Hepatocyte (in vitro differentiated cells): Measurements from ENCODE around the gene MNT. TPM values are rescaled to one million over a fixed set of nuclear protein-coding genes. Genes with fewer than 3 reads are reported as not detected.

ENCODE experiments used
- DNase-seq: peaks from one replicate; pipeline ENCODE4 v3.0.0-alpha.2; 2016; ENCODE audit warnings: low spot score
- H2AFZ ChIP-seq: fragments of 200-600 bp; sonication (generic); 2 replicates; pipeline ENCODE4 v1.6.0; 2016; ENCODE audit warnings: antibody characterized with exemption, mild to moderate bottlenecking
- H3K27ac ChIP-seq: fragments of 200-600 bp; sonication (generic); 2 replicates; pipeline ENCODE4 v1.5.1; 2016; ENCODE audit warnings: mild to moderate bottlenecking
- H3K27me3 ChIP-seq: fragments of 200-600 bp; sonication (generic); 2 replicates; pipeline ENCODE4 v1.6.1; 2016
- H3K36me3 ChIP-seq: fragments of 200-600 bp; sonication (generic); replicated peaks from 2 replicates; pipeline ENCODE4 v1.5.1; 2016; ENCODE audit warnings: low read depth; ENCODE audit not compliant: insufficient read depth
- H3K4me1 ChIP-seq: fragments of 200-600 bp; sonication (generic); 2 replicates; pipeline ENCODE4 v1.5.1; 2016; ENCODE audit warnings: mild to moderate bottlenecking, moderate library complexity; ENCODE audit not compliant: insufficient read depth
- H3K4me2 ChIP-seq: fragments of 200-600 bp; sonication (generic); 2 replicates; pipeline ENCODE4 v1.6.0; 2016
- H3K4me3 ChIP-seq: fragments of 200-600 bp; sonication (generic); 2 replicates; pipeline ENCODE4 v1.5.1; 2016; ENCODE audit warnings: mild to moderate bottlenecking
- H3K79me2 ChIP-seq: fragments of 200-600 bp; sonication (generic); 2 replicates; pipeline ENCODE4 v1.6.0; 2017; ENCODE audit warnings: mild to moderate bottlenecking
- H3K9me2 ChIP-seq: fragments of 200-600 bp; sonication (generic); replicated peaks from 2 replicates; pipeline ENCODE4 v1.6.0; 2017; ENCODE audit warnings: mild to moderate bottlenecking; ENCODE audit not compliant: insufficient read depth
- H3K9me3 ChIP-seq: fragments of 200-600 bp; sonication (generic); 2 replicates; pipeline ENCODE4 v1.5.1; 2016; ENCODE audit warnings: low read depth, mild to moderate bottlenecking
- H4K20me1 ChIP-seq: fragments of 200-600 bp; sonication (generic); 2 replicates; pipeline ENCODE4 v1.6.0; 2016; ENCODE audit warnings: mild to moderate bottlenecking; ENCODE audit not compliant: insufficient read depth, poor library complexity, severe bottlenecking
- EZH2 ChIP-seq: fragments of 200-600 bp; sonication (generic); IDR thresholded peaks from 2 replicates; pipeline ENCODE4 v1.6.1; 2016; ENCODE audit warnings: antibody characterized with exemption, mild to moderate bottlenecking, borderline replicate concordance
- EZH2phosphoT487 ChIP-seq: fragments of 200-600 bp; sonication (generic); IDR thresholded peaks from one replicate; pipeline ENCODE4 v1.6.1; 2018; ENCODE audit warnings: antibody characterized with exemption, mild to moderate bottlenecking, low read depth, moderate library complexity; ENCODE audit not compliant: unreplicated experiment, severe bottlenecking
- WGBS: methylation state at CpG from one replicate; pipeline ENCODE4 v1.1.6; 2016; ENCODE audit warnings: low lambda C conversion rate; ENCODE audit errors: missing lambda C conversion rate; 5-methylcytosine and 5-hydroxymethylcytosine counted together
- polyA plus RNA-seq: library from polyadenylated mRNA; unstranded; fragments of >200 nt; fragmentation: Nextera tagmentation; extraction: Ambion mirVana; gene quantifications from 2 replicates; pipeline ENCODE4 v1.2.1, GENCODE V29; 2016
- total RNA-seq: library from RNA; depleted of rRNA; stranded (reverse); fragments of >200 nt; gene quantifications from 2 replicates; pipeline ENCODE4 v1.2.3, GENCODE V29; 2014
- TF ChIP-seq, protein P1 (sequence below): fragments of 200-600 bp; sonication (generic); IDR thresholded peaks from 2 replicates; pipeline ENCODE4 v1.5.1; 2016; ENCODE audit warnings: antibody characterized with exemption, mild to moderate bottlenecking; ENCODE audit not compliant: poor library complexity

MNT gene
- total and polyA plus RNA-seq, 2 experiments from 2014 or later: 9.9 to 11.2 TPM

DNA sequence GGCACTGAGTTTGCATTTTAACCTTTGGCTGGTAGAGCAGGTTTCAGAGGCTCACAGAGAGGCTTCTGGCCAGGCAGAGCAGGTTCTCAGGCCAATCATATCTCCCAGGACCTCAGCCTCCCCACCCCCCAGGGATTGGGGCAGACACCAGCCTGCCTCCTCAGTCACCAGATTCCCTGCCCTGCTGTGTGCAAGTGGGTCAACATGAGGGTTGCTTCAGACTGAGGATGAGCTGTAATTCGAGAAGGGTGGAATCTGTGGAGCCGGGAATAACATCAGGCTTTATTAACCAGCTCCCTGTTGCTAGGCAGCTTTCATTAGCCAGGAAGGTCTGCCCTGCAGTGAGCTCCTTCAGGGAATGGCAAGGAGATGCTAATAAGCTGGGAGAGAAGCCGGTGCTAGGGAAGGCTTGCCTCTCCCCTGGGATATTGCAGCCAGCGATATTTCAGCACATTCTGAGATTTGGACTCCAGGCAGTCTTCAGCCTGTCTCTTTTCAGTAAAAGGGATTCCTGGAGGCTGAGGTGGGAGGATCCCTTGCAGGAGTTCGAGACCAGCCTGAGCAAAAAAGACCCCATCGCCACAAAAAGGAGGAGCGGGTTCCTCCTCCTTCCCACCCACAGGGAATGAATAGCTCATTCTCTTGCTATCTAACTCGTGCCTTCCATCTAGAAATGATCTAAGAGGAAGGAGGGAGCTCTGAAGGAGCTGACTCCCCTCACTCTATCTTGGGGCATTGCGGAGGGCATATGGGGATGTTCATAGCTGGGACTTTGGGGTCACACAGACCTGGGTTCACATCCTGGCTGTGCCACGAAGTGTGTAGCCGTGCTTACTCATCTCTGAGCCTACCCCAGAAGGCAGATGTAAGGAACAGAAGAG is 52.8 kb downstream of the MNT start:
- no peak for TF ChIP-seq EZH2phosphoT487
- TF ChIP-seq, protein P1, sequence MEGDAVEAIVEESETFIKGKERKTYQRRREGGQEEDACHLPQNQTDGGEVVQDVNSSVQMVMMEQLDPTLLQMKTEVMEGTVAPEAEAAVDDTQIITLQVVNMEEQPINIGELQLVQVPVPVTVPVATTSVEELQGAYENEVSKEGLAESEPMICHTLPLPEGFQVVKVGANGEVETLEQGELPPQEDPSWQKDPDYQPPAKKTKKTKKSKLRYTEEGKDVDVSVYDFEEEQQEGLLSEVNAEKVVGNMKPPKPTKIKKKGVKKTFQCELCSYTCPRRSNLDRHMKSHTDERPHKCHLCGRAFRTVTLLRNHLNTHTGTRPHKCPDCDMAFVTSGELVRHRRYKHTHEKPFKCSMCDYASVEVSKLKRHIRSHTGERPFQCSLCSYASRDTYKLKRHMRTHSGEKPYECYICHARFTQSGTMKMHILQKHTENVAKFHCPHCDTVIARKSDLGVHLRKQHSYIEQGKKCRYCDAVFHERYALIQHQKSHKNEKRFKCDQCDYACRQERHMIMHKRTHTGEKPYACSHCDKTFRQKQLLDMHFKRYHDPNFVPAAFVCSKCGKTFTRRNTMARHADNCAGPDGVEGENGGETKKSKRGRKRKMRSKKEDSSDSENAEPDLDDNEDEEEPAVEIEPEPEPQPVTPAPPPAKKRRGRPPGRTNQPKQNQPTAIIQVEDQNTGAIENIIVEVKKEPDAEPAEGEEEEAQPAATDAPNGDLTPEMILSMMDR: no peak
- TF ChIP-seq EZH2: no peak
- peak; percentile 85 for DNase-seq
- Histone ChIP-seq H3K27ac (peak overlapping the region; percentile 55), H2AFZ (no peak overlapping the region), H3K36me3 (no peaks in the 10 kb centered on the region), H3K9me3 (no peaks in the 10 kb centered on the region), H4K20me1 (no peaks in the 10 kb centered on the region), H3K4me3 (no peak overlapping the region), H3K4me1 (peaks cover 14% of the 10 kb centered on the region), H3K4me2 (peak overlapping the region; percentile 36), H3K9me2 (no peaks in the 10 kb centered on the region), H3K27me3 (no peaks in the 10 kb centered on the region), H3K79me2 (no peaks in the 10 kb centered on the region)
- WGBS: 42% methylated on average over 11 of the region's 11 CpGs

DNA sequence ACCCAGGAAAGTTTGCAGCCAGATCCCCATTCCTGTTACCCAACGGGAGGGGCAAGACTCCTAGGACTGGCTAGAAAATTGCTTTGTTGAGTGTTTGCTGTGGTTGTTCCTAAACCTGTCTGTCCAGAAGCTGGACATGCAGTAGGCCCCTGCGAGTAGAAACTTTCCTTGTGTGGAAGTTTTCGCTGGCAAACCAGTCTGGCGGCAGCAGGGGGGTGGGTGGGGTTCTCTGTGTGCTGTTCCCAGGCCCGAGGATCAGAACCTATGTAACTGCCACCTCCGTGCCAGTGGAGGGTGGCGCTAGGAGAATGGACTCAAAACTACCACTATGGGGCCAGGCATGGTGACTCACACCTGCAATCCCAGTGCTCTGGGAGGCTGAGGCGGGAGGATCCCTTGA is 54.4 kb downstream of the MNT start:
- peaks cover 14% of the 10 kb centered on the region for H3K4me1 ChIP-seq
- no peaks in the 10 kb centered on the region for H3K27me3 ChIP-seq
- H2AFZ ChIP-seq: no peak overlapping the region
- WGBS: 67% methylated on average over 8 of the region's 8 CpGs
- H4K20me1 ChIP-seq: no peaks in the 10 kb centered on the region
- H3K4me3 ChIP-seq: no peak overlapping the region
- DNase-seq: no peak
- H3K27ac ChIP-seq: no peak overlapping the region
- H3K4me2 ChIP-seq: no peak overlapping the region
- H3K79me2 ChIP-seq: no peaks in the 10 kb centered on the region
- no peaks in the 10 kb centered on the region for H3K9me2 ChIP-seq
- TF ChIP-seq EZH2: no peak
- TF ChIP-seq, protein P1: no peak
- no peak for TF ChIP-seq EZH2phosphoT487
- no peaks in the 10 kb centered on the region for H3K36me3 ChIP-seq
- H3K9me3 ChIP-seq: no peaks in the 10 kb centered on the region

DNA sequence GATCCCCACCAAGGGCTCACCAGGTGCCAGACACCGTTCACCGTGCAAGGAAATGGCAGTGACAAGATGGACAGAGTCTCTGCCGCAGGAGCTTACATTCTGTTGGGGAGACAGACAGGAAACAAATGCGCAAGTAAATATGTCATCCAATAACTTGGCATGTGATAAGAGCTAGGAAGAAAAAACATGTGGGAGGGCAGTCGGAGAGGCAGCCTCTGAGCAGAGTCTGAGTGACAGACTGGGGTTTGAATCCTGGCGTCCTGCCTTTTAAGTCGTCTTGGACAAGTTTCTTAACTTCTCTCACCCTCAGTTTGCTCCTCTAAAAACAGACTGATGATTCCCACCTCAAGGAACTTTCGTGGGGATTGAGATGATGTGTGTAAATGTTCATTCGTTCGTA is 56.3 kb downstream of the MNT start:
- H3K36me3 ChIP-seq: no peaks in the 10 kb centered on the region
- H4K20me1 ChIP-seq: no peaks in the 10 kb centered on the region
- no peak overlapping the region for H2AFZ ChIP-seq
- H3K27ac ChIP-seq: no peak overlapping the region
- H3K27me3 ChIP-seq: no peaks in the 10 kb centered on the region
- H3K4me1 ChIP-seq: peaks cover 14% of the 10 kb centered on the region
- H3K9me2 ChIP-seq: no peaks in the 10 kb centered on the region
- H3K4me2 ChIP-seq: no peak overlapping the region
- peaks cover 3% of the 10 kb centered on the region for H3K79me2 ChIP-seq
- TF ChIP-seq EZH2phosphoT487: no peak
- no peak for TF ChIP-seq EZH2
- TF ChIP-seq, protein P1: no peak
- no peaks in the 10 kb centered on the region for H3K9me3 ChIP-seq
- no peak overlapping the region for H3K4me3 ChIP-seq
- WGBS: 82% methylated on average over 10 of the region's 10 CpGs
- DNase-seq: no peak
